Ovary (tissue), 3 donors: ENCODE results near the gene GPR75.

Source experiments
- CTCF ChIP-seq, 3 donors: fragments of 450-650 bp in 2 of 3; fragments of 200-600 bp in 1 of 3; IDR thresholded peaks; one replicate each; pipeline versions ENCODE4 v1.5.1 to v1.8.0; 2016 to 2022; ENCODE audit warnings: antibody characterized with exemption in 3 of 3, mild to moderate bottlenecking in 1 of 3
- EP300 ChIP-seq: sonication (generic); formaldehyde crosslinking; IDR thresholded peaks from one replicate; pipeline ENCODE4 v1.6.1; 2017; ENCODE audit warnings: antibody characterized with exemption
- donor health status: DM: no; HTN: no; CAD: no.

GRCh38 chr2:53903011-53903410 is 43.2 kb upstream of the GPR75 start:
- TF ChIP-seq CTCF (IDR thresholded peaks at IDR 0.05) (no peak), EP300 (no peak)
